ENCODE results near the gene ZRANB3.

- TF ChIP-seq POLR2AphosphoS5 (IDR thresholded peaks at IDR 0.05; ENCODE audit: insufficient read depth, low read depth, low read length): no peak
- TF ChIP-seq CTCF (IDR thresholded peaks at IDR 0.05; ENCODE audit: extremely low read depth in 1 of 2, insufficient read depth in 1 of 2, low read depth in 1 of 2, low read length in 2 of 2): no peak
- TF ChIP-seq JUN (IDR thresholded peaks at IDR 0.05; ENCODE audit: borderline replicate concordance, insufficient read depth, insufficient read length, low read depth): no peak
- no peak for TF ChIP-seq MYC (IDR thresholded peaks at IDR 0.05; ENCODE audit: low read depth, low read length)
- no peak for TF ChIP-seq GATA2 (IDR thresholded peaks at IDR 0.05; ENCODE audit: insufficient read depth, insufficient read length, low read depth, low read length)
- no peak for TF ChIP-seq POLR2A (IDR thresholded peaks at IDR 0.05; ENCODE audit: low read depth, low read length)
Observed at GRCh38 chr2:135532581-135532980, 1.6 kb upstream of the ZRANB3 start.

Data from endothelial cell of umbilical vein (primary cell).